NB4 (cell line): ENCODE results near the gene CTNNA2.

Experiments used
- POLR2A ChIP-seq: IDR thresholded peaks from 2 replicates; pipeline ENCODE4 v1.6.1; 2011; ENCODE audit warnings: mild to moderate bottlenecking; ENCODE audit not compliant: insufficient read length; ENCODE audit errors: extremely low read depth
- TF ChIP-seq, protein P1 (sequence below): IDR thresholded peaks from one replicate; pipeline ENCODE4 v1.5.1; 2012; ENCODE audit warnings: low read depth, low read length
- TF ChIP-seq, protein P2 (sequence below): IDR thresholded peaks from 2 replicates; pipeline ENCODE4 v1.6.1; 2011; ENCODE audit warnings: low read depth, low read length

DNA sequence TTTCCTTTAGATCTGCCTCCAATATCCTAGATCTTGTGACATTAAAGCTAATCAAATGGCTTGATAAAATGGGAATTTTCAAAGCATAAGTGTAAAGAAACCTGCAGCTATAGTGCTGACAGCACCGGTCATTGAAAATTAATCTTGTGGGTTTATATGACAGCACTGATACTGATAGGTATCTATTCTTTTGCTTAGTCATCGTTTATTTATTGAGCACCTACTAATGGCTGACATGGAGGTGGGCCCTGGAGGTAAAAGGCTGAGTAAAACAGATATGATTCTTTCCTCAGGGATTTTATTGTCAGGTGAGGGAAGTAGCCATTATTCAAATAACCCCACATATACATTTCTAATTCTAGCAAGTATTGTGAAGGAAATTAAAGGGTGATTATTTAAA lies 509.2 kb downstream of the CTNNA2 start:
- TF ChIP-seq, protein P1, sequence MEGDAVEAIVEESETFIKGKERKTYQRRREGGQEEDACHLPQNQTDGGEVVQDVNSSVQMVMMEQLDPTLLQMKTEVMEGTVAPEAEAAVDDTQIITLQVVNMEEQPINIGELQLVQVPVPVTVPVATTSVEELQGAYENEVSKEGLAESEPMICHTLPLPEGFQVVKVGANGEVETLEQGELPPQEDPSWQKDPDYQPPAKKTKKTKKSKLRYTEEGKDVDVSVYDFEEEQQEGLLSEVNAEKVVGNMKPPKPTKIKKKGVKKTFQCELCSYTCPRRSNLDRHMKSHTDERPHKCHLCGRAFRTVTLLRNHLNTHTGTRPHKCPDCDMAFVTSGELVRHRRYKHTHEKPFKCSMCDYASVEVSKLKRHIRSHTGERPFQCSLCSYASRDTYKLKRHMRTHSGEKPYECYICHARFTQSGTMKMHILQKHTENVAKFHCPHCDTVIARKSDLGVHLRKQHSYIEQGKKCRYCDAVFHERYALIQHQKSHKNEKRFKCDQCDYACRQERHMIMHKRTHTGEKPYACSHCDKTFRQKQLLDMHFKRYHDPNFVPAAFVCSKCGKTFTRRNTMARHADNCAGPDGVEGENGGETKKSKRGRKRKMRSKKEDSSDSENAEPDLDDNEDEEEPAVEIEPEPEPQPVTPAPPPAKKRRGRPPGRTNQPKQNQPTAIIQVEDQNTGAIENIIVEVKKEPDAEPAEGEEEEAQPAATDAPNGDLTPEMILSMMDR = no peak
- TF ChIP-seq, protein P2, sequence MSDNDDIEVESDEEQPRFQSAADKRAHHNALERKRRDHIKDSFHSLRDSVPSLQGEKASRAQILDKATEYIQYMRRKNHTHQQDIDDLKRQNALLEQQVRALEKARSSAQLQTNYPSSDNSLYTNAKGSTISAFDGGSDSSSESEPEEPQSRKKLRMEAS = no peak
- TF ChIP-seq POLR2A = no peak
